GM21360 (cell line): ENCODE results near the gene OR3A2.
"Not testable (repeated sequence)": the region's sequence is repeated elsewhere in the genome, so short reads cannot be mapped to it uniquely, and the experiment has no call there.

Experiments used
- ATAC-seq: cut with Tn5 transposase; IDR thresholded peaks from one replicate; pipeline ENCODE4 v1.9.1; 2021; ENCODE audit warnings: mild to moderate bottlenecking, moderate library complexity; ENCODE audit not compliant: unreplicated experiment

OR3A2 gene

DNA sequence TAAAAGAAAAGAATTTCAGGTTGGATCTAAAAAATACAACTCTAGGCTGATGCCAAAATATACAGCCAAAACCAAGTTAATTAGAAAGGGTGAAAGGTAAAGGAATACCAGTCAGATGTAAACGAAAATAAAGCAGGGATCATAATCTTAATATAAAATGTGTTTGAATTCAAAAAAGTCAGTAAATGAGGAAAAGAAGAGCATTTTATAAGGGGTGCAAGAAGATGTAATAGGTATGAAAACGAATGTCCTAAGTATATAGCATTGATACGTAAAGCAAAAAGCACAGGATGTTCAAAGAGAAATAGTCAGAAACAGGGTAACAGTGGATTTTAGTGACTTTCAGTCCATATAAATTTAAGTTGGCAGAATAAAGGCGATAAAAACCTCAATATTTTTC lies 90.5 kb downstream of the OR3A2 start:
- ATAC-seq = no peak

DNA sequence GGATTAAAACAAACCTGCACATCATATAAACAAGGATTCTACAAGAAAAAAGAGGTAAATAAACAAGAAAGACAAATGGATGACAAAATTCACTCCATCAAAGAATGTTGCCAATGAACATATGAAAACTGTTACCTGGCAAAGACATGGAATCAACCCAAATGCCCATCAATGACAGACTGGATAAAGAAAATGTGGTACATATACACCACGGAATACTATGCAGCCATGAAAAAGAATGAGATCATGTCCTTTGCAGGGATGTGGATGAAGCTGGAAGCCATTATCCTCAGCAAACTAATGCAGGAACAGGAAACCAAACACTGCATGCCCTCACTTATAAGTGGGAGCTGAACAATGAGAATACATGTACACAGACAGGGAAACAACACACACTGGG lies 92.6 kb downstream of the OR3A2 start:
- not testable (repeated sequence) for ATAC-seq

DNA sequence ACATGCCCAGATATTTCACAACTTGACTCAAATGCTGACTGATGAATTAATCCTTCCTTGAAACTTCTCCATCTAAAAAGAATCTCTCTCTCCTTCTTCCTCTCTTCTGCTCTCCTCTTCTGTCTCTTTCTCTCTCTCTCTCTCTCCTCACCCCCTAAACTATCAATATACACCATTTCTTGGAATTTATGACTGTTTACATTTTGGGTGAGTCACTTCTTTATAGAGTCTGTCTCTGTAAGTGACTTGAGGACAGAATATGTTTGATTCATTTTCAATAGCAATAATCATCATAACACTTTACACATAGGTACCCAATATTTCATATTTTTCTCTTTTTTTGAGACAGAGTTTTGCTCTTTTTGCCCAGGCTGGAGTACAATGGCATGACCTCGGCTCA lies 103.2 kb downstream of the OR3A2 start:
- no peak for ATAC-seq

DNA sequence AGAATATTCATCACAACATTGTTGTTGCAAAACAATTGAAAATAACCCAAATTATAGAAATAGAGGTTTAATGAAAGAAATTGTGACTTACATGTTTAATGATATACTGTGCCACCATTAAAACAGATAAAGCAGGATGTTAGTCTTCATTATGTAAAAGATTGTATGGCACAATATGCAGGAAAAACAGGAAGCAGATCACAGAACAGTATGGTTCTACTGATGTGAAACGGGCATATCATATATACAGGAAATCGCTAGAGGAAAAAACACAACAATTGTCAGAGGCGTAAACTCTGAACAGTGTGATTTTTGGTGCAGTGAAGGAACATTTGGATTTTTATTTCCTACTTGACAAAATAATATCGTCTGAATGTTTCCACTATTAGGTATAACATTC lies 110.0 kb downstream of the OR3A2 start:
- no peak for ATAC-seq

DNA sequence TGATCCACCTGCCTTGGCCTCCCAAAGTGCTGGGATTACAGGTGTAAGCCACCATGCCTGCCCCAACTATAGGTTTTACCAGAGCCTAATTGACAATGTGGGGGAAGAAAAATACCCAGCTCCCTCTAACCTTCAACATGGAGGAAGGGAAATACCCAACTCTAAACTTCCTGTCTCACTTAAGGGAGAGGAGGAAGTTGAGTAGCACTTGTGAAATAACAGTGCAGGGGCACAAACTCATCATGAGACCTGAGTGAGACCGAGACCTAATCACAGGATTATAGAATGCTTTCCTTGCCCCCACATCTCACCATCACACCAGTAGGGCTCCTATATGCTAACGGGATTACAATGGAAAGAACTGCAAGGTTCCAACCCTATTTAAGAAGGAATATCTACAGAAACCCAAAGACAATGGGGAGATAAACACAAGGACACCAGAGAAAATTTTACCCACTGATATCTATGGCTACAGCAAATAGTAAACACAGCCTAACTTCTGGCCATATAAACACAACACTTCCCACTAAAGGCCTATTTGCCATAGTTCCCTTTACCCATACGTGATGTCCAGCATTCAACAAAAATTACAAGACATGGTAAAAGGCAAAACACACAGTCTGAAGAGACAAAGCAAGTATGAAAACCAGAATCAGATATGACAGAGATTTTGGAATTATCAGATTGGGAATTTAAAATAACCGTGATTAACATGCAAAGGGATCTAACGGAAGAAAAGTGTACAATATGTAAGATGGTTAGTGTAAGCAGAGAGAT lies 114.8 kb downstream of the OR3A2 start:
- no peak for ATAC-seq

DNA sequence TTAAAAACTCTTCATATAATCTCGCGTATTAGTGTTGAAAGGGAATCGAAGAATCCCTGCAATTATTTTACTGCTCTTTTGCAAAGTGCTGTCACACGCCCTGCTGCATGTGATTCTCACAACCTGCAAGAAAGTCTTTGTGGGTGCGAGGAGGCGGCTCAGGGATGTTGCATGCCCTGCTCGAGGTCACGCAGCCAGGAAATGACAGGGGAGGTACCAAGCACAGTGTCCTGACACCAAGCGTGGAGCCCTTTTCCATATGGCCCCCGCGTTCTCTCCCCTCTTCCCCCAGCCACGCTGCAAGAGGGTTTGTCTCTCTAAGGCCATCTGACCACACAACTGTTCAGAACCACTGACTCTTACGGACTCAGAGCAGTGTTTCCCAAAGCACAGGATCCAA lies 125.5 kb downstream of the OR3A2 start:
- no peak for ATAC-seq

DNA sequence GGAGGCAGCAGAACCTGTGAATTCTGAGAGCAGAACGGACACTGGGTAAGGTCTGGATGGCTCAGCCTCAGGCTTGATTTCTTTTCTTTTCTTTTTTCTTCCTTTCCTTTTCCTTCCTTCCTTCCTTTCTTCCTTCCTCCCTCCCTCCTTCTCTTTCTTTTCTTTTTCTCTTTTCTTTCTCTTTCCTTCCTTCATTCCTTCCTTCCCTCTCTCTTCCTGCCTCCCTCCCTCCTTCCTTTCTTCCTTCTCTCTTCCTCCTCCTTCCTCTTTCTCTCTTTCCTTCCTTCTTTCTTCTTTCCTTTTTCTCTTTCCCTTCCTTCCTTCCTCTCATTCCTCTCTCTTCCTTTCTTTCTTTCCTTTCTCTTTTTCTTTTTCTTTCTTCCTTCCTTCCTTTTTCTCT lies 125.9 kb downstream of the OR3A2 start:
- no peak for ATAC-seq

DNA sequence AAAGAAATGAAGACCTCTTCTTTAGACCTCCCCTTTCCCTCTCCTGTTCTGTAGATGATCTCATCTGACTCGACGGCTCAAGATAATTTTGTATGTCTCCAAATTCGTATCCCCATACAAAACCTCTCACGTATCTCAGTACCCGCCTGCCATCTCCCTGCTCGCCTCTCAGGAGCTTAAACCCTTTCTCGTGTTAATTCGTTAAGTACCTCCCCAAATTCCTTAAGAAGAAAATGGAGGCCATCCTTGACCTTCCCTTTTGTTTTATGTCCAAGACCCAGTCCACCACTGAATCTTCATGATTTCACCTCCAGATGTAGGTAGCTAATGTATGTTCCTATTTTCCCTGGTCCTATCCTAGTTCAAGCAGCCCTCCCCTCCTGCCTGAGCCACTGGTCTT lies 129.5 kb downstream of the OR3A2 start:
- ATAC-seq = no peak

DNA sequence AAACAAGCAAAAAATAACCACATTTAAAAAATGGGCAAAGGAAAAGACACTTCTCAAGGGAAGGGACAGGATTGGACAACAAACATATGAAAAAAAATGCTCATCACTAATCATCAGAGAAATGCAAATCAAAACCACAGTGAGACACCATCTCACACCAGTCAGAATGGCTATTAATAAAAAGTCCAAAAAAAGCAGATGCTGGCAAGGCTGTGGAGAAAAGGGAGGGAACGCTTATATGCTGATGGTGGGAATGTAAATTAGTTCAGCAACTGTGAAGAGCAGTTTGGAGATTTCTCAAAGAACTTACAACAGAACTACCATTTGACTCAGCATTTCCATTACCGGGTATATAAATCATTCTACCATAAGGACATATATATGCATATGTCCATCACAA lies 137.1 kb downstream of the OR3A2 start:
- ATAC-seq = not testable (repeated sequence)

DNA sequence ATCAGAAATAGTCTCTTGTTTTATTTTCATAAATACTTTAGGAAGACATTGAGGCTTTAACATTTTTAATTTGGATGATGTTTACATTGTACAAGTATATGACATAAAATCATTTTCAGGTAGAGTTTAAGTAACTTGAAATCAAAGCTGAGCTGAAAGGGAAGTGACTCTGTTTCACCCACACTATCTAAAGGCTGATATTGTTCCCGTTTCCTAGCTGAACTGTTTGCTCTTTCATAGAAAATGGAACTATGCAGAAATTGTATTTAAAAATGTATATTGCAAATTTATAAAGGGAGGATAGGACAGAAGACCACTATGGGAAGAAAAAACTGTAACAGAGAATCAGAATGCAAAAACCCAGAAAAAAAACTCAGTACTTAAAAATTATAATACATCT lies 141.3 kb downstream of the OR3A2 start:
- ATAC-seq = not testable (repeated sequence)

DNA sequence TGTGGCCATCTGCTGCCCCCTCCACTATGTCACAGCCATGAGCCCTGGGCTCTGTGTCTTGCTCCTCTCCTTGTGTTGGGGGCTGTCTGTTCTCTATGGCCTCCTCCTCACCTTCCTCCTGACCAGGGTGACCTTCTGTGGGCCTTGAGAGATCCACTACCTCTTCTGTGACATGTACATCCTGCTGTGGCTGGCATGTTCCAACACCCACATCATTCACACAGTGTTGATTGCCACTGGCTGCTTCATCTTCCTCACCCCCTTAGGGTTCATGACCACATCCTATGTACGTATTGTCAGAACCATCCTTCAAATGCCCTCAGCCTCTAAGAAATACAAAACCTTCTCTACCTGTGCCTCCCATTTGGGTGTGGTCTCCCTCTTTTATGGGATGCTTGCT lies 145.1 kb downstream of the OR3A2 start:
- ATAC-seq = not testable (repeated sequence)

DNA sequence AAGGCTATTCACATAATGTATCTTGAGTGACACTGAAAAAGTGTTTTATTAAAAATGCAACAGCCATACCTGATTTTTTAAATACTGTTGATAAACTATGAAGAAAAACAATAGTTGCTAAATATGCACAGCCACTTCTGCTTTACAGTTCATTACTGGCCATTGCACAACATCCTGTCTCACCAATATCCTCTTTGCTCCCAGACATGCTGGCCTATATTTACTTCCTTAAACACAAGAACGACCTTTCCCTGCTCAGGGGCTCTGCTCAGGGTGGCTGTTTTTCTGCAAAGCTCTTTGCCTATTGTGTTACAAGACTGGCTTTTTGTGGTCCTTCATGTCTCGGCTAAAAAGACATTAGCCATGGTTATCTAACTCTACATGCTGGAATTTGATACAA lies 147.4 kb downstream of the OR3A2 start:
- ATAC-seq = not testable (repeated sequence)

DNA sequence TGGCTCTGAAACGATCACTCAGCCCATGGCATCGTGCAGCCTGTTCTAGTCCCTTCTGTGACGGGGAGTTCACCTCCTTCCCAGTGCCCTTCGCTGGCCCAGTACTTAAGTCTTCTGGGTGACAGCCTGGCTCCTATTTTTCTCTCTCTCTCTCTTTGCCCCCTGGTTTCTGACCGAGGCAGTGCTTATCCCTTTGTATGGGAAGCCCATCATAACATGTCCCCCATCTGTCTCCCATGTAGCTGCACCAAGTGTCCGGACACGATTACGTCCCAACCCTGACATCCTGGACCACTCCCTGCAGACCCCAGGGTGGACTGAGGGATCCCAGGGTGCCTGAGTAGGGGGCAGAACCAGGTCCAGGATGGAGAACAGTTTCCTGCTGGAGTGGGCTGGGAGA lies 153.8 kb downstream of the OR3A2 start:
- ATAC-seq = not testable (repeated sequence)
